Measurements from ENCODE around the gene EPAS1. TPM values are rescaled to one million over a fixed set of nuclear protein-coding genes. Genes with fewer than 3 reads are reported as not detected.

Gene EPAS1
- total RNA-seq, 1 experiment from 2014 or later, result 127 TPM

- peaks cover 30% of the 10 kb centered on the region for H3K36me3 ChIP-seq (ENCODE audit: low read depth)
- no peaks in the 10 kb centered on the region for H3K9me2 ChIP-seq (ENCODE audit: insufficient read depth)
- no TSS peak for BruUV-seq (replicated peaks)
- no peak overlapping the region for H2AFZ ChIP-seq
- H3K79me2 ChIP-seq (ENCODE audit: low read depth), result no peaks in the 10 kb centered on the region
- TF ChIP-seq CTCF (conservative IDR thresholded peaks at IDR 0.05), result no peak
- TF ChIP-seq EZH2 (IDR thresholded peaks at IDR 0.05; ENCODE audit: low read depth), result no peak
- CTCF ChIA-PET, result interaction anchor here (0.8 kb wide), 1 partner anchor 225 kb away, joined by 3 read pairs; no protein-coding TSS in a partner anchor
- no peak overlapping the region for H3K27ac ChIP-seq
- peaks cover 24% of the 10 kb centered on the region; the same call in 1 of the 2 replicates for H3F3A ChIP-seq (ENCODE audit: insufficient read depth, low read depth)
- H3K9me3 ChIP-seq (ENCODE audit: insufficient read depth, low read depth), result no peaks in the 10 kb centered on the region
- no peak overlapping the region for H3K4me3 ChIP-seq
- H3K4me2 ChIP-seq, result no peak overlapping the region
- H3K4me1 ChIP-seq (replicated peaks; ENCODE audit: insufficient read depth), result peaks cover 30% of the 10 kb centered on the region
- intact Hi-C loops (cut with micrococcal nuclease; ENCODE audit: unreplicated experiment), result no loop called here
- H3K27me3 ChIP-seq (ENCODE audit: insufficient read depth, low read depth), result no peaks in the 10 kb centered on the region
- POLR2A ChIA-PET (ENCODE audit: unreplicated experiment), result interaction anchor here (0.6 kb wide), 1 partner anchor 1164 kb away, joined by 5 read pairs; no protein-coding TSS in a partner anchor
- H4K20me1 ChIP-seq (ENCODE audit: insufficient read depth), result no peaks in the 10 kb centered on the region
- no peak for DNase-seq
Measured at GRCh38 chr2:46390036-46390435, 92.8 kb downstream of the EPAS1 start.

GRCh38 chr2:46390901-46391395 lies 93.7 kb downstream of the EPAS1 start:
- Histone ChIP-seq H4K20me1 (ENCODE audit: insufficient read depth) (no peaks in the 10 kb centered on the region), H3K9me2 (ENCODE audit: insufficient read depth) (no peaks in the 10 kb centered on the region), H3K79me2 (ENCODE audit: low read depth) (no peaks in the 10 kb centered on the region), H3K4me2 (no peak overlapping the region), H3K9me3 (ENCODE audit: insufficient read depth, low read depth) (no peaks in the 10 kb centered on the region), H3K27ac (no peak overlapping the region), H3K4me1 (replicated peaks; ENCODE audit: insufficient read depth) (peaks cover 21% of the 10 kb centered on the region), H3F3A (ENCODE audit: insufficient read depth, low read depth) (peaks cover 15% of the 10 kb centered on the region; the same call in 1 of the 2 replicates), H3K27me3 (ENCODE audit: insufficient read depth, low read depth) (no peaks in the 10 kb centered on the region), H2AFZ (no peak overlapping the region), H3K36me3 (ENCODE audit: low read depth) (peaks cover 21% of the 10 kb centered on the region), H3K4me3 (no peak overlapping the region)
- TF ChIP-seq EZH2 (IDR thresholded peaks at IDR 0.05; ENCODE audit: low read depth), result no peak
- TF ChIP-seq CTCF (conservative IDR thresholded peaks at IDR 0.05), result no peak
- ChIA-PET POLR2A (ENCODE audit: unreplicated experiment) (no interaction called here), CTCF (no interaction called here)
- DNase-seq, result no peak
- TSS peak; percentile 6 for BruUV-seq (replicated peaks)
- intact Hi-C loops (cut with micrococcal nuclease; ENCODE audit: unreplicated experiment), result no loop called here

GRCh38 chr2:46392561-46393346 lies 95.5 kb downstream of the EPAS1 start:
- H2AFZ ChIP-seq, result no peak overlapping the region
- no TSS peak for BruUV-seq (replicated peaks)
- intact Hi-C loops (cut with micrococcal nuclease; ENCODE audit: unreplicated experiment), result no loop called here
- no peaks in the 10 kb centered on the region for H3K9me2 ChIP-seq (ENCODE audit: insufficient read depth)
- H4K20me1 ChIP-seq (ENCODE audit: insufficient read depth), result no peaks in the 10 kb centered on the region
- no peaks in the 10 kb centered on the region for H3K27me3 ChIP-seq (ENCODE audit: insufficient read depth, low read depth)
- H3K4me2 ChIP-seq, result no peak overlapping the region
- DNase-seq, result no peak
- peaks cover 5% of the 10 kb centered on the region; the same call in 1 of the 2 replicates for H3F3A ChIP-seq (ENCODE audit: insufficient read depth, low read depth)
- no peak overlapping the region for H3K27ac ChIP-seq
- no peak overlapping the region for H3K4me3 ChIP-seq
- H3K9me3 ChIP-seq (ENCODE audit: insufficient read depth, low read depth), result no peaks in the 10 kb centered on the region
- no peaks in the 10 kb centered on the region for H3K79me2 ChIP-seq (ENCODE audit: low read depth)
- 0 out of 2 replicates have a peak, but pooled peaks cover 7% of the 10 kb centered on the region for H3K36me3 ChIP-seq (ENCODE audit: low read depth)
- ChIA-PET POLR2A (ENCODE audit: unreplicated experiment) (no interaction called here), CTCF (interaction anchor here (0.7 kb wide), 1 partner anchor 19 kb away, joined by 3 read pairs; no protein-coding TSS in a partner anchor)
- peaks cover 5% of the 10 kb centered on the region; the same call in 1 of the 2 replicates for H3K4me1 ChIP-seq (replicated peaks; ENCODE audit: insufficient read depth)
- TF ChIP-seq CTCF (conservative IDR thresholded peaks at IDR 0.05) (no peak), EZH2 (IDR thresholded peaks at IDR 0.05; ENCODE audit: low read depth) (no peak)

All from PC-9 (cell line).